ENCODE data around the gene HOOK2. TPM values are rescaled to one million over a fixed set of nuclear protein-coding genes. Genes with fewer than 3 reads are reported as not detected.

HOOK2 gene
- total and polyA plus RNA-seq, 2 of the 13 experiments (the other 11 are each of a cell fraction or from before 2014, with no cell fraction given): 9.2 to 12.9 TPM

- TF ChIP-seq, protein P1, sequence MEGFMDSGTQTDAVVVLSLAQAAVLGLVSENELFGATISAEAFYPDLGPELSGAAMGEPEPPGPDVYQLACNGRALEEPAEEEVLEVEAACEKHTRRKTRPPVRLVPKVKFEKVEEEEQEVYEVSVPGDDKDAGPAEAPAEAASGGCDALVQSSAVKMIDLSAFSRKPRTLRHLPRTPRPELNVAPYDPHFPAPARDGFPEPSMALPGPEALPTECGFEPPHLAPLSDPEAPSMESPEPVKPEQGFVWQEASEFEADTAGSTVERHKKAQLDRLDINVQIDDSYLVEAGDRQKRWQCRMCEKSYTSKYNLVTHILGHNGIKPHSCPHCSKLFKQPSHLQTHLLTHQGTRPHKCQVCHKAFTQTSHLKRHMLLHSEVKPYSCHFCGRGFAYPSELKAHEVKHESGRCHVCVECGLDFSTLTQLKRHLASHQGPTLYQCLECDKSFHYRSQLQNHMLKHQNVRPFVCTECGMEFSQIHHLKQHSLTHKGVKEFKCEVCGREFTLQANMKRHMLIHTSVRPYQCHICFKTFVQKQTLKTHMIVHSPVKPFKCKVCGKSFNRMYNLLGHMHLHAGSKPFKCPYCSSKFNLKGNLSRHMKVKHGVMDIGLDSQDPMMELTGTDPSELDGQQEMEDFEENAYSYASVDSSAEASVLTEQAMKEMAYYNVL (CRISPR knock-in tag; IDR thresholded peaks at IDR 0.05; ENCODE audit: borderline replicate concordance): no peak
- no peak for TF ChIP-seq ZNF777 (CRISPR knock-in tag; IDR thresholded peaks at IDR 0.05)
- TF ChIP-seq SETDB1 (CRISPR knock-in tag; IDR thresholded peaks at IDR 0.05; ENCODE audit: borderline replicate concordance): no peak
- no peak for TF ChIP-seq NRL (CRISPR knock-in tag; IDR thresholded peaks at IDR 0.05; ENCODE audit: borderline replicate concordance)
- TF ChIP-seq ZNF24 (IDR thresholded peaks at IDR 0.05): no peak
- TF ChIP-seq ZNF337 (CRISPR knock-in tag; IDR thresholded peaks at IDR 0.05; ENCODE audit: borderline replicate concordance, low read depth): no peak
- TF ChIP-seq ZNF318 (CRISPR knock-in tag; IDR thresholded peaks at IDR 0.05): no peak
- TF ChIP-seq ZNF570 (CRISPR knock-in tag; IDR thresholded peaks at IDR 0.05; ENCODE audit: borderline replicate concordance): no peak
- no peak; the same call in 1 of the 2 replicates for TF ChIP-seq YEATS4 (CRISPR knock-in tag; IDR thresholded peaks at IDR 0.05; ENCODE audit: borderline replicate concordance)
- no peak for TF ChIP-seq ZZZ3 (CRISPR knock-in tag; IDR thresholded peaks at IDR 0.05; ENCODE audit: borderline replicate concordance)
- TF ChIP-seq GFI1 (CRISPR knock-in tag; IDR thresholded peaks at IDR 0.05; ENCODE audit: borderline replicate concordance): no peak
- TF ChIP-seq PHB2 (IDR thresholded peaks at IDR 0.05; ENCODE audit: partially characterized antibody): no peak
- no peak for TF ChIP-seq ZNF775 (CRISPR knock-in tag; IDR thresholded peaks at IDR 0.05; ENCODE audit: borderline replicate concordance)
- no peak for TF ChIP-seq NPAS2 (CRISPR knock-in tag; IDR thresholded peaks at IDR 0.05; ENCODE audit: borderline replicate concordance)
- no peak for TF ChIP-seq KAT2B (IDR thresholded peaks at IDR 0.05; ENCODE audit: borderline replicate concordance, low read depth, low read length)
- no peak for TF ChIP-seq SOX13 (IDR thresholded peaks at IDR 0.05)
- 0 out of 4 replicates have a peak, but pooled peaks of 1 of the 2 experiments have one; percentile 10 for TF ChIP-seq SOX13 (CRISPR knock-in tag; conservative IDR thresholded peaks at IDR 0.05 in 1 of 2, IDR thresholded peaks at IDR 0.05 in 1 of 2)
These were observed 7.3 kb upstream of the HOOK2 start (continued) for GRCh38 chr19:12782424-12783290.

Measured in HepG2 (cell line).